Epithelial cell of esophagus (primary cell): ENCODE results near the gene AP4E1.

Experiments
- DNase-seq: peaks from one replicate; pipeline ENCODE4 v3.0.0; 2010; ENCODE audit warnings: low read depth
- H3K4me3 ChIP-seq: 2 replicates; pipeline ENCODE4 v1.5.1; 2011; ENCODE audit warnings: mild to moderate bottlenecking, low read length, control low read depth
- CTCF ChIP-seq: IDR thresholded peaks from 2 replicates; pipeline ENCODE4 v1.5.1; 2011; ENCODE audit warnings: low read depth, mild to moderate bottlenecking, low read length, control low read depth, inconsistent platforms; ENCODE audit not compliant: insufficient read depth; ENCODE audit errors: missing control alignments

Gene AP4E1

GRCh38 chr15:51048308-51048707 is 139.8 kb downstream of the AP4E1 start:
- no peak overlapping the region for H3K4me3 ChIP-seq
- TF ChIP-seq CTCF: no peak
- no peak for DNase-seq

- no peak overlapping the region for H3K4me3 ChIP-seq
- DNase-seq: peak; percentile 24
- no peak for TF ChIP-seq CTCF
Observed at GRCh38 chr15:51049081-51049480, 140.6 kb downstream of the AP4E1 start.

GRCh38 chr15:51051776-51052175 is 143.3 kb downstream of the AP4E1 start:
- DNase-seq: peak; percentile 48
- no peak for TF ChIP-seq CTCF

GRCh38 chr15:51053571-51053970 is 145.1 kb downstream of the AP4E1 start:
- no peak for DNase-seq
- TF ChIP-seq CTCF: no peak
- H3K4me3 ChIP-seq: no peak overlapping the region

More at GRCh38 chr15:51051776-51052175, 143.3 kb downstream of the AP4E1 start:
- no peak overlapping the region for H3K4me3 ChIP-seq

GRCh38 chr15:51054535-51054934 is 146.1 kb downstream of the AP4E1 start:
- peak; percentile 9 for DNase-seq
- H3K4me3 ChIP-seq: no peak overlapping the region
- TF ChIP-seq CTCF: no peak
